NCI-H2107 (cell line): Measurements from ENCODE around the gene PLAGL2.

ENCODE experiments used
- DNase-seq: peaks from one replicate; lab custom pipeline; 2025; lab: John Stamatoyannopoulos, UW

Gene PLAGL2

DNA sequence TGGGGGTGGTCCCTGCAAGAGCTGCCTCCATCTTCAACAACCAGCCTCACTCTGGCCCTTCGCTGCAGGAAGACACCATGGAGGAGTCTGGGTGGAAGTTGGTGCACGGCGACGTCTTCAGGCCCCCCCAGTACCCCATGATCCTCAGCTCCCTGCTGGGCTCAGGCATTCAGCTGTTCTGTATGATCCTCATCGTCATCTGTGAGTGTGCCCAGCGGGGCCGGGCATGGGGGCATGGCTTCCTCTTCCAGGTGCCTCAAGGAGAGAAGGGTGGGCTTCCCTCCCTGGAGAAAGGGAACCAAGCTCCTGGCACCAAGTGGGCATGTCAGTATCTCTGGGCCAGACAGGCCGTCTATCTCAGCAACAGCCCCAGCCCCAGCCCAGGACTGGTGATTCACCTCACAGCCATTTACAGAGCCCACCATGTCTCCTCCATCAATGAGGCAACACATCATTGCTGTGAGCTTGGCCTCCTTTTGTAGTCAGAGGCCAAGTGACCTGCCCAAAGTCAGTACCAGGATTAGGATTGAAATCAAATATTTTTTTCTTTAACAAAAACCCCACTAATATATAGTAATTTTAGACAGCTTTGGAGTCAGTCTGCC is 57.9 kb downstream of the PLAGL2 start:
- DNase-seq = no peak

DNA sequence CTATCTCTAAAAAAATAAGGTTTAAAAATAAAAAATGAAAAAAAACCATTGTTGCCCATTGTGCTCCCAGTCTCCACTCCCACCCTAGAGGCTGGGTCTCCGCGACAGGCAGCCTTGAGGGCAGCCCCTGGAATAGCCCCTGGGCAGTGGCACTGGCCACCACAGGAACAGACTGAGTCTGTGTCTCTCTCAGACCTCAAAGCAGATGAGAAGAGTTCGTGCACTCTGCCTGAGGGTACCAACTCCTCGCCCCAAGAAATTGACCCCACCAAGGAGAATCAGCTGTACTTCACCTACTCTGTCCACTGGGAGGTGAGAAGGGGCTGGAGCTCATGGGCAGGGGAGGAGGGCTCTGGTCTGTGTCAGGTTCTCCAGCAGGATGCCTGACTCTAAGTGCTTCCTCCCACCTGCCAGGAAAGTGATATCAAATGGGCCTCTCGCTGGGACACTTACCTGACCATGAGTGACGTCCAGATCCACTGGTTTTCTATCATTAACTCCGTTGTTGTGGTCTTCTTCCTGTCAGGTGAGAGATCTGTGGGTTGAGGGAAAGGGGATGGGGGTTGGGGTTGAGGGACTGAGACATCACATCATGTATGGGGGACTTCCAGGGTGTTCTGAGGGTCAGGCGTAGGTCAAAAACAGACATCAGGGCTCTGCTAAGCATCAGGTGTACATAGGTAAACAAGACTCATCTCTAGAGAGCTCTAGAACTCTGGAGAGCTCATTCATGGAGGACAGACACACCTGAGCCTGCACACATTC is 62.5 kb downstream of the PLAGL2 start:
- no peak for DNase-seq

DNA sequence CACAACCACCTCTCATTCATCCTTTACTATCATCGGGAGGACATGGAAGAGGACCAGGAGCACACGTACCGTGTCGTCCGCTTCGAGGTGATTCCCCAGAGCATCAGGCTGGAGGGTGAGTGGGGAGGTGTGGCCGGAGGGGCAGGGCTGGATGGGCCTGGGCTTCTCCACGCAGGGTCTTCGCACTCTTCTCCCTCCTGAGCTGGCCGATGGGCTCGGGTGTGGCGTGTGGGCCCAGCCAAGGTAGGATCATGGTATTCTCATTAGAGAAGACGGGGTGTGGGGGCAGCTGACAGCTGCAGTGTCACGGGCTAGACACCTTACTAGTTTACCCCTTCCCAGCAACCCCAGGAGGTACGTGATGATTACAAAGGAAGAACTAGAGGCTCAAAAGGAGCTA is 64.6 kb downstream of the PLAGL2 start:
- DNase-seq = no peak
